Measurements from ENCODE around the gene TET1.

DNA sequence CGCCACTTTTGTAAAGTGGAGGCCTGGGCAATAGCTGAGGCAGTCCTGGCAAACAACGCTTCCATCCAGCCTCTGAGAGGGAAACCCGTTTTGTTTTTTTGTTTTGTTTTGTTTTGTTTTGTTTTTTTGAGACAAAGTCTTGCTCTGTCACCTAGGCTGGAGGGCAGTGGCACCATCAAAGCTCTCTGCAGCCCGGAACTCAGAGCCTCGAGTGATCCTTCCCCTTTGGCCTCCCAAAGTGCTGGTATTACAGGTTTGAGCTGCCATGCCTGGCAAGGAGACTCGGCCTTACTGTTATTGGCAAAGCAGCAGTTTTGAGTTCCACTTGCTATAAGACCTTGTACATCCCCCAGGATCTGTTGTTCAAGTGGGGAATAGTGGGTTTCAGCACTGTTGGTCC, 22.3 kb upstream of the TET1 start:
- TF ChIP-seq CTCF (IDR thresholded peaks at IDR 0.05), result no peak
- no peak for TF ChIP-seq POLR2A (IDR thresholded peaks at IDR 0.05)

Measured in transverse colon (tissue), 3 donors.